ENCODE measurements around the gene TAGAP.

DNA sequence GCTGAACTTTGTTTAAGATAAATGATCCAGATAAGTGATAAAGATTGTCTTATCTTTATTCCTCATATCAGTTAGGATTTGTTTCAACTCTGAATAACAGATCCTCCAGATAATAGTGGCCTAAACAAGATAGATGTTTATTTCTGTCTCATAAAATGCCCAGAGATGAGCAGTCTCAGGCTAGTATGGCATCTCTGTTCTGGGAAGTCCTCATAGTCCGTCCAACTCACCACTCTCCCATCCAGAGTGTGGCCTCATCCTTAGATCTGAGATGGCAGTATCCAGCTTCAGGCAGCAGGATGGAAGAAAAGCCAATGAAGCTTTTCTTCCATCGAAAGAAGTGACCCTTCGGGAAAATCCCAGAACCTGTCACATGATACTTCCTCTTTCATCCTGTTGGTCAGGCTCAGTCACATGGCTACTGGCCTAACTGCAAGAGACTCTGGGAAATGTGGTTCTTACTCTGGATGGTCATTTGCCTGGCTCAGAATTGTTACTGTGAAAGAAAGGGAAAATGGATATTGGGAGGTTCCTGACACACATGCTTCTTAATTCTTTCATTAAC, 29.4 kb upstream of the TAGAP start:
- TF ChIP-seq, protein P1, sequence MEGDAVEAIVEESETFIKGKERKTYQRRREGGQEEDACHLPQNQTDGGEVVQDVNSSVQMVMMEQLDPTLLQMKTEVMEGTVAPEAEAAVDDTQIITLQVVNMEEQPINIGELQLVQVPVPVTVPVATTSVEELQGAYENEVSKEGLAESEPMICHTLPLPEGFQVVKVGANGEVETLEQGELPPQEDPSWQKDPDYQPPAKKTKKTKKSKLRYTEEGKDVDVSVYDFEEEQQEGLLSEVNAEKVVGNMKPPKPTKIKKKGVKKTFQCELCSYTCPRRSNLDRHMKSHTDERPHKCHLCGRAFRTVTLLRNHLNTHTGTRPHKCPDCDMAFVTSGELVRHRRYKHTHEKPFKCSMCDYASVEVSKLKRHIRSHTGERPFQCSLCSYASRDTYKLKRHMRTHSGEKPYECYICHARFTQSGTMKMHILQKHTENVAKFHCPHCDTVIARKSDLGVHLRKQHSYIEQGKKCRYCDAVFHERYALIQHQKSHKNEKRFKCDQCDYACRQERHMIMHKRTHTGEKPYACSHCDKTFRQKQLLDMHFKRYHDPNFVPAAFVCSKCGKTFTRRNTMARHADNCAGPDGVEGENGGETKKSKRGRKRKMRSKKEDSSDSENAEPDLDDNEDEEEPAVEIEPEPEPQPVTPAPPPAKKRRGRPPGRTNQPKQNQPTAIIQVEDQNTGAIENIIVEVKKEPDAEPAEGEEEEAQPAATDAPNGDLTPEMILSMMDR (conservative IDR thresholded peaks at IDR 0.05 in 1 of 2, IDR thresholded peaks at IDR 0.05 in 1 of 2; ENCODE audit: extremely low read depth in 1 of 2, insufficient read depth in 1 of 2, low read depth in 1 of 2, low read length in 2 of 2), result no peak
- no peak for TF ChIP-seq EZH2 (IDR thresholded peaks at IDR 0.05; ENCODE audit: borderline replicate concordance, low read length)

Measured in mammary epithelial cell (primary cell).